HuH-7.5 (cell line): Measurements from ENCODE around the gene BTBD9.

Experiments used
- DNase-seq: peaks from one replicate; pipeline ENCODE4 v3.0.0; 2011; ENCODE audit warnings: low spot score

Gene BTBD9

DNA sequence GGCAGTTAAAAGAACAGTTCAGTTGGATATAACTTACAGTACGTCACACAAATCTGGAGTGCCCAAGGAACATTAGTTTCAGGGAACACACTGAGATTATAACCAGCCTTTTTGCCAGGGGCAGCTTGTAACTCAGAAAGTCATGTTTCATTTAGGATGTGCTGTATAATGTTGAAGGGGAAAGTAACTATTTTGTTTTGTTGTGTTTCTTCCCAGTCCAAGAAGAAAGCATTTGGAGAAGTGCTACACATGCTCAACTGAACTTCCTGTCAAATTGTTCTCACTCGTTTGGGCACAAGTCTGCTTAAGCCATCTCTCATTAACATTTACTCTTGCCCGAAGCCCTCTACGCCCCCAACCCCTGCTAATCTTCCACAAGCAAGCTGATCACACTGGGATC, 157.9 kb downstream of the BTBD9 start:
- DNase-seq: no peak

DNA sequence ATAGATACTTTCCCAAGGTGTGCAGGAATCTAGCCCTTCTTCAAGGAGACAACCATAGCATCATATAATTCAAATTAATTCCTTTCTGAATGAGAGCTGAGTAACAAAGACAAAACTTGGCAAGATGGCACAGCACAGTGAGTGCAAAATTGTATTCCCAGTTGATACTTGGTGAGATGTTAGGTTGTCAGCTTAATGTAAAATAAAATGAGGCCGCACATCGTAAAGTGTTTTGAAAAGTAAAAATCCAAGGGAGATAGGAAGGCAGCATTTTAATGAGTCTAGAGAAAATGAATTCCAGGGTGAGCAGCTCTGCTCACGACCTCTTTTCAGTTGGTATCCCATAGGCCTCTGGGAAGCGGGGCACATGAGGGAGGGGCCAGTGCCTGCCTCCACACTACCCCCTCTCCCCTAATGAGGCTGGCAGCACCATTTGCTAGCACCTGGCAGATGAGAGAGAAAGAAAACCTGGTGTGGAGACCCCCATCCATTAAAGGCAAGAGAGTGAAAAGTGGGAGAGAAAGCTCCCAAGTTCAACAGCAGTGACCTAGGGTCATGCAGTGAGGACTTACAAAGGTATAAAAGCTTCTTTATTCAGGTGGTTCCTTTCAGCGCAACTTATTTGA, 158.4 kb downstream of the BTBD9 start:
- DNase-seq: no peak

DNA sequence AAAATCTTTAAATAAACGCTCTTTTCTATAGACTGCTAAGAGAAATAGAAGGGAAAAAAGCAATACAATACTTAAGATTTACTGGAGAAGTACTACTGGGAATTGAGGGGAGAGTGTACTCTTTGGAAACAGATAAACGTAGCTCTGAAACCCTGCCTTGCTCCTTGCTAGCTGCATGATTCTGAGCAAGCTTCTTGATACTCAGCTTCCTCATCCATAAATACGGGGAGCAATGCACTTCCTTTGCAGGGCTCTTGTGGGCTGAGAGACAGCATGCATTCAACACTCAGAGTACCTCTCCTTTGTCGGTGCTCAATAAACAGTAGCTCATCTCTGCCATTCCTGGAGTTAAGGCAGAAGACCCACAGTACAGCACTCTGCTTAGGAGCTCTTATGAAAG, 159.7 kb downstream of the BTBD9 start:
- no peak for DNase-seq

DNA sequence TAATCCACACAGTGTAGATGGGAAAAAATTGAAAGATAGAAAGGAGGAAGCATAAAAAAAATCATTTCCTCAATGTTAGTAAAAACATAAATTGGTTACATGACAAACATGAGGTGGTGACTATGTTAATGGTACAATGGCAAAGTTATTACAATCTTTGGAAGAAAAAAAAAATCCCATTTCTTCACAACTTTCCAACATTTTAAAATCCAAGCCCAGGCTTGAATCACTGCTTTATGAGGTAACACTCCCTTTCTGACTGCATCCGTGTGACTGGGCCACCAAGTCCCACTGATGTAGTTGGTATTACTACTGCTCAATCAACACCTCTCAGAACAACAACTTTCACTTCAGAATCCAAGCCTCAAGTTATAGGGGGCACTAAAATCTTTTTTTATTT, 160.4 kb downstream of the BTBD9 start:
- no peak for DNase-seq

DNA sequence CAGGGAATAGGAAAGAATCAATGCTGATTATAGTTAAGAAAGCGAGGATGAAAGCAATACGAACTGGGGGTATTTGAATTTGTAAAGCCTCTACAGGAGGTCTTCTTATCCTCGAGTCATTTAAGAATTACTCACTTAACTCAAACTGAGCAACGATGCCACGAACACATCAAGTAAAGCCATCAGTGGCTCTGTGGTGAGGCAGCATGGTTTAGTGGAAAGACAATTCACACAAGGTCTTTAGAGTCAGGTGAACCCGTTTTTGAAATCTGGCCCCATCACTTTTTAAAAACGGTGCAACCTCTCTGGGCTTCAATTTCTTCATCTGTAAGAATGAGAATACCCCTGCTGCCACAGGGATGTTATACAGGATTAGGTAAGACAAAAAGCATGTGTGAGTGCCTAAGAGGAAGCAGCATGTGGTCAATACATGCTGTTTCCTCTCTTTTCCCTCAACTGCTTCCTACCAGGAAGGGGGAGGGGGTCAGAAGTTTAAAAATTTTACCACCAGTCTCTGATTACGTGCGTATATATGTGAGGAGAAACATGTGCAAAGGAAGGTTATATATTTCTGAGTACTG, 162.0 kb downstream of the BTBD9 start:
- no peak for DNase-seq

DNA sequence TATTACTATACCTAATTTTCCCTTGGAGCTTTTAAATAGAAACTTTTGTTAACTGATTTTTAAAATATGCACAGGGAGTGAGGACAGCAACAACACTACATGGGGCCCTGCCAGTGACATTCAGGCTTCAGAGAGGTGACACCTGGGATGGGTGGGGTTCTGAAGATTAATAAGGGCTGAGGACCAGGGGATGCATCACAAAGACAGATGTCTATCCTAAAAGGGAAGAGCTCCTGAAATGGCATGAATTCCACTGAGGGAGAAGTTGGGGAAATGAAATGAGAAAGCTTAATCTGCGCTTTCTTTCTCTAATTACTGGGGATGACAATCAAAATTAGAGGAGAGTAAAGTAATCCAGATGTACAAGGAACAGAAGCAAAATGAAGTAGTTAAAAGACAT, 162.8 kb downstream of the BTBD9 start:
- no peak for DNase-seq

DNA sequence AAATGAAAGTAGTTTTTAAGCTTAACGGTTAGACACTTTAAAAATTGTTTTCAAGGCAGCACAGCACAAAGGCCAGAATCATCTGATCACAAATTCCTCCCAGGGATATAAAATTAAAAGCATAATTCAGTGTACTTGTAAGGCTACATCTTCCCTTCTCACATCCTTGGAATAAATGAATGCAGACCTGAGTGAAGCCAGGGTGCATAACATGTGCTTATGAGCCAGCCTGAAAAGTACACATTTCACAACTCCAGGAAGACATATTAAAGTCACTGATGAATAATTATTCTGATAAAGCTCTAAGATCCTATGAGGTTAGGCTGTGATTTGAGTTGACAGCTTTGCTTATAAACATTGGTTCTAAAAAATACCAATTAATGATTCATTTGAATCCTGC, 163.6 kb downstream of the BTBD9 start:
- no peak for DNase-seq

DNA sequence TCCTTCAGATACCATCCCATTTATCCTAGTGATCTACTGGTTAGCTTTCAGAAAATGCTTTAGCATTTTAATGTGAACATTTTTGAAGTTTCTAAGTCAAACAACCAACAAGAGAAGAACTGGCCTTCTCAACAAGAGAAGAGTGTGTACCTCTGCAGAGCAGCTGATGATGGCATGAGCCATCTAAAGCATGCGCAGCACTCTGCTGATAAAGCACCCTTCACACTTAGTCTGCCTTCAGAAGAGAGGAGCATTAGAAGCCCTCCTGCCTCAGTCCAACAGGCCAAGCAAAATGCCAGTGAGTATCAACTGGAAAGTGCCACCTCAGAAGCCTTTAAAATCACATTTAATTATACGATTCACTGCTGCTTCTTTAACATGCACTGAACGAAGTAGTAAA, 169.2 kb downstream of the BTBD9 start:
- no peak for DNase-seq

DNA sequence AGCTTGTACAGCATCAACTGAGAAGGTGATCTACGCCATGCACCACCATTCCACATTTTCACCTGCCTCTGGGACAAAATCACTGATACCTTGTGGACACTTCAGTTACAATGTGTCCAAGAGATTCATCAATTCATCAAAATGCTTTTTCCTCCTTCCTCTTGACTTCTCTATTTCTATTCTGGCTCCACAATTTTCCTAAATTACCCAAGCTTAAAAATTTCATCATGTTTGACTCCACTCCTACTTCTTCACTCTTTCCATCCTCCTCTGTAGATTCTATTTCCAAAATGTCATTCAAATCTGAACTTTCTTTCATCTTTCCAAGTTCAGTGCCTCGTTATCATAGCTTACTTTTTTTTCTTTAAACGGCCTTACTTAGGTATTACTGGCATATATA, 172.2 kb downstream of the BTBD9 start:
- no peak for DNase-seq

DNA sequence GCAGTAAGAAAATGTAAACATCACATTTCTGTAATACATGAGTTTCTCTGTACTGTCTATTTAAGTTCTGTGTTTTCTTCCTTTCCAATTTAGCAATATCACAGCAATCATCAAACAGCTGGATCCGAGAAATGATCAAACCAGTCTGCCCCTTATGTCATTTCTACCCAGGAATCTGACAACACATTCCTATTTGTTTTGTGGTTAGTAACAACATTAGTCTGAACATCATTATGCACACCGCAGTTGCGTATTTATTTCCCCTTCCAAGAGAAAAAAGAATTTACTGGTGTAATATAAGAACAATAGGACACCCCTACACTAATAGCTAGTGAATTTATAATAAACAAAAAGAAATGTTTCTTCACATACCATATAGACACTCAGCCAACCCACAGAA, 179.5 kb downstream of the BTBD9 start:
- no peak for DNase-seq

DNA sequence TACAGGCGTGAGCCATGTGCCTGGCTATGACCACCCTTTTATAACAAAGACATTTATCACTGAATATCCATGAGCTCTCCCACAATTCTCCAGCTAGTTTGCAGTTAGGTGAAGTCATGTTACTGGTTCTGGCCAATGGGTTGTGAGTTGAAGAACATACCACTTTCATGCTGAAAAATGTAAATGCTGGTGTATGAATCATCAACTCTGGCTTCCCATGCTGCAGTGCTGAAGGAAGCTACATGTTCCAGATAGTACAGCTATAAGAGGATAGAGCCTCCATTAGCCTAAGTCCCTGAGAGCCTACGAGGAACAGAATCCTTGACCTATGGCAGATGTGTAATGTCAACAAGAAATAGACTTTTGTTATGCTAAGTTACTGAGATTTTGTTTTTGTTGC, 180.4 kb downstream of the BTBD9 start:
- no peak for DNase-seq

DNA sequence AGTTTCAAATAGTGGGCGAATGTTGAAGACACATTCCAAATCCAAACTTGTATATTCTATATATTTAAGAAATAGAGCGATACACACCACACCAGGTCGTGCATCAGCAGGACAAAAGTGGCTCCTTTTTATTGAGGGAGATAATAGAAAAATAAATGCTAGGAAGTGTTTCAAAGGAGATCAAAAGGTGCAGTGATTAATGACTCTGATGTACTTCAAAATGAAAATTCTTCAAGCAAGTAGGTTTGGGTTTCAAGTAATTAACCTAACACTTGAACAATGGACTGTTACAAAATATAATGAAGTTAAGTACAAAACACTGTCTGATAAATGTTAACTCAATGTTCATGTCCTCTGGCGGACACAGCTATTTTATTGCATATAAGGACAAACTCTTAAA, 185.9 kb downstream of the BTBD9 start:
- no peak for DNase-seq

DNA sequence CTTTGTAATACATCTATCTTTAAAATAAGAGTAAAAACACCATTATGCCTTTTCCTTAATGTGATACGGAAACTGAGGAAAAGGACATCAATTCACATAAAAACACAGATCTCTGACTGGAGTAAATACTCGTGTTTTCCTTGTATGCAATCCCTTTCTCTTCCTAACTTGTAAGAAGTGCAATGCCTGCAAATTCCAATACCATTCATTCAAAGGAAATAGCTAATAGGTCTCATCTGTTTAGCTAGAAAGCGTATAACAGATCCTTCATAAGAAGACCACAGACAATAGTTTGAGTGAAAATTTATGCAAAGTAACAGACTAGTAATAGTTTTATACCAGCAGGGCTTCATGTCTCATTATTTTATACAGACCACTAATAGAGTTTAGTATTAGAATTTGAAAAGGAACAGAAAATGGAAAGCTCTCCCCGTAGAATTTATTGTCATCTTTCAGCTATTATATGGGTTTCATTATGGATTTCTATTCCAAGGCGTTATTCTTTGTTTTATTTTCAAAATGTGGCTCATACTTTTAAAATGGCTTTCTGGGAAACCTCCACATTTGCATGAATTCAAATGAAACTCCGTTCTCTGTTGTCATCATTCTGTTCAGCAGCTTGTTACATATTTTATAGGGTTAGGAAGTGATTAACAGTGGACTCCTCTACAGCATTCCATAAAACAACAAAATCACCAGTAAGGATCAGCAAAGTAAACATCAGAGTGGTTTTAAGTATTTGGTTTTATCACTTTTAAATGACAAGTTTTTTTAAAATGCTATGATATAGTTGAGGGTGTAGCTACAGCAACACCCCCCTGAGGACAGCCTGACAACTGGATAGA, 186.7 kb downstream of the BTBD9 start:
- DNase-seq: no peak

DNA sequence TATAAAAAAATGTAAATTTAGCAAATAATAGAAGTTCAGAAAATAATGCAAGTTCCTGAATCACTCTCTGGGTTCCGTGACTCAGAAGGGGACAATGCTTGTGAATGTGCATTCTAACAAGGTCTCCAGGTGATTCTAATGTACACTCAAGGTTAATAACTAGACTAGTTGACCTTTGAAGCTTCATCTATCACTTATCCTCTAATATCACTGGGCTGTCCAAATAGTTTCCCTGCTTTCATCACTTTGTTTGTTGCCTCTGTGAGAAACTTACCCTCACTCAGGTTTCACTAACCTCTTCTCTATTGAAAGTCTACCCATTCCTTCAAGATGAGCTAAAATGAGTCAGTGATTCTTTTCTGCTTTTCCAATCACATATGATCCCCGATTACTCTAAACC, 189.0 kb downstream of the BTBD9 start:
- DNase-seq: no peak

DNA sequence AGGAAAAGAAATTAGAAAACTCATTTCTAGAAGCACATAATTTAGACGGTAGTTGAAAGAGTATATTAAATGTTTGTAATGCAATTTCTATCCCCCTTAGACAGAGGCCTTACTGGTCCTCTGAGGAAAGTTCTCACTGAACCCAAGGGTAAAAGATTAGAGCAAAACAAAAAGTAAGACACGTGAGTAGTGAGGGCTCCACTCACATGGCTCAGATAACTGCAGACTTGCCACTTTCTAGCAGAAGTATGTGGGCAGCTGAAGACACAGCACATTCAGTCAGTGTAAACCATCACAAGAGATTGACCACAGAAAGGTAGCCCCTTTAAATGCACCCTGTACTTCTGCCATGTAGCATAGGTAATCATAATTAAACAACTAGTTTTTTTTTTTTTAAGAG, 193.8 kb downstream of the BTBD9 start:
- DNase-seq: no peak

DNA sequence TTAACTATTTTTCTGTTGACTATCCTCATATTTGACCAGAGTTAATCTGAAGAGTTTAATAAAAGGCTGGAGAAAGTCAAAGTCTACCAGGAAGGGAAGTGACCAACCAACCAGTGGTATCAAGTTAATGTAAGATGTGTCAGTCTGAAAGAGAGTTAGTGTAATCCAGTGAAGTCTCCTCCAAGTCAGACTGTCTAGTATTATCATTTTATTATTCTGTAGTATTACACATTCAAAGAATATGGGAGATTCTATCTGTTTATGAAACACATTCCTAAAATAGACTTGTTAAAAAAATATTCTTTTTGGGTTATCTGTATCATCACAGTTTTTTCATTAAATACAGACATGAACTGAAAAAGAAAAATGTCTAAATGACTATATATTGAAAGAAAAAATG, 194.4 kb downstream of the BTBD9 start:
- no peak for DNase-seq

DNA sequence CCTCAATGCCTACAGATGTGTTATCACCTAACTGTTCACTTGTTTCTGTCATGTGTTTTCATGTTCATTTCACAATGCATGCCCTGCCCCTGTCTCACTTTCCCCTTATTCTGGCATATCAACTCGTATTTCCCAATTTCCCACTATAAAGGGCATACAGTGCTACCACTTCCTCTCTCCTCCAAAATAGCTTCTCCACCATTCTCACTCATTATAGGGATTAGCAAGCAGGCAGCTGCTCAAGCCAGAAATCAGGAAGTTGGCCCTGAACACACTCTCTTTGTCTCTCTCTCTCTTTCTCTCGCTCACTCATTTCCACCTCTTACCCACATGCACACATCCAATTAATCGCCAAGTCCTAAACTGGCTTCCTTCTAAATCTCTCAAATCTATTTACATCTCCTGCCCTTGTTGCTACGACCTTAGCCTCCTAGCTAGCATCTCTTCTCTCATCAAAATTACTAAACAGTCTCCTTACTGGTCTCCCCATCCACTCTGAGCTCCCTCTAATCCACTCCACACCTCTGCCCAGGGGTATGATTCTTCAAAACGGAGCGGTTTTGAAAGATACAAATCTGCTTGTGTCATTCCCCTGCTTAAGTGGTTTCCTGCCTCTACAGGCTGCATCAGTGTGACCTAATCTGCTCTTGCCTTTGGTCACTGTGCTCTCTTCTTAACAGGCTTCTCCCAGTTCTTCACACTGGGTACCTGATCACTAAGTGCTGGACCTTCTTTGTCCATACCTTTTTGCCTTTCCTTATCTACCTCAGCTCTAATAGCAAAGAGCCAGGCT, 196.2 kb downstream of the BTBD9 start:
- DNase-seq: no peak

DNA sequence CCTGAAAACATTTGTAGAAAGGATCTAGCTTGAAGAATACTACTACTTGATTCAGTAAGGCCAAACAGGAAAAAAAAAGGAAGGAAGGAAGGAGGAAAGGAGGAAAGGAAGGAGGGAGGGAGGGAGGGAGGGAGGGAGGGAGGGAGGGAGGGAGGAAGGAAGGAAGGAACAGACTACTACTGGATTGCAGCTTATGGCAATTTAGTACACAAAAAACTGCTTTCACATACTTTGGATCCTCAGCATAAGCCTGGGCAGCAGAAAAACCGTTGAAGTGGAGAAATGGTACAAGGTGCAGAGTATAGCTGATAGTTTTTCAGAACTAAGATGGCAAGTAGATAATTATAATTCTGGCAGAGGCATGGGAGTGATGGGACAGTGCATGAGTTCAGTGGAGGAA, 201.6 kb downstream of the BTBD9 start:
- no peak for DNase-seq

DNA sequence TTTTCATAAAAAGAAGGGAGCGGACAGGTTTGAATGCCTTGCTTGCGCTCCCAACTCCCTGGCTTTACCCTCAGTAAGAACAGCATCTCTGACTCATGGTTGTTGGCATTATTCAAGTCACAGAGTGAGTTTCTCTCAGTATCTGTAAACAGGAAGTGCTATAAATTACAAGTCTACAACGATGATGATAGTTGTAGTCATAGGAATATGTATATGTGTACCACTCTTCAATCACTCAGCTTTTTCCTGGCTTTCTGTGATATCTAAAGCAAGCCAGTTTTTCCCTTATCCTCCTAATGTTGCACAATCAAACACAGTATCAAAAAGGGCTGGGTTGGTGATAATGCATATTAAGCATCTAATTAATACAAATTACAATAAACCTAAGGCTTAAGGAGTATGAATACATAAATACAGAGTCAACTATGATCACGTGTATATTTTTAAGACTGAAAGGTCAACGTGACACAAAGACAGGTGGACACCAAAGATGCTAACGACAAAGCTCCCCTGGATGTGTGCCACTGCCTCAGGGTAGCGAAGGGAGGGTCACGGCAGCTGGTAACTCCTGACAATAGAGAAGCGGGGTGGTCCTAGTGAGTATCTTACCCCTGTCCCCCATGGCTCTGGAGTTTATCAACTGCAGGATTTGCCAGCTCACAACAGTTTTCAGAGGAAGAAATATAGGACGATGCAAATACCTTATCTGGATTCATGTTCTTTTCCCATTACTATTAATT, 202.8 kb downstream of the BTBD9 start:
- DNase-seq: no peak

DNA sequence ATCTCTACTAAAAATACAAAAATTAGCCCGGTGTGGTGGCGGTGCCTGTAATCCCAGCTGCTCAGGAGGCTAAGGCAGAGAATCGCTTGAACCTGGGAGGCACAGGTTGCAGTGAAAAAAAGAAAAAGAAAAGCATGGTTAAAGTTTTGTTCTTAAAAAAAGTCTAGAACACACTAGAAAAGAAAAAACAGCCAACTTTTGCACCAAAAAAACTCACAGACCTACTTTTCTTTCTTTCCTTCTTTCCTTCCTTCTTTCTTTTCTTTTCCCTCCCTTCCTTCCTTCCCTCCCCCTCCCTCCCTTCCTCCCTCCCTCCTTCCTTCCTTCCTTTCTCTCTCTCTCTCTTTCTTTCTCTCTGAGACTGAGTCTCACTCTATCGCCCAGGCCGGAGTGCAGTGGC, 204.4 kb downstream of the BTBD9 start:
- DNase-seq: no peak

DNA sequence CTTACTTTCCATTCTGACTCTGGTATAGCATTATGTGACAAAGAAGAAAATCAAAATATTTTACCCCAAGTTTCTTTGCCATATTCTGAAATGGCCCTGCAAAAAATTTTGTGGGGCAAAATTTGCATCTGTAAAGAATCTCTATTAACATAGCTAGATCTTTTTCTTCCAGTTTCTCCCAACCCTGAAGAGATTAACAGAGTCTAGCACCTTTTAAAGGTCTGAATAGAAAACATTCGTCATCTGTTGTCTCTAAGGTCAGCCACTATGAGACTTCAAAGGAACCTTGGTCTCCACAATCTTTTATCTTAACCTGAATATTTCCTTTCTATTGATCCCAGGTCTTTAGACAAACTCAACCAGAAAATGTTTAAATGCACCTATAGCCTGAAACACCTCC, 205.7 kb downstream of the BTBD9 start:
- DNase-seq: no peak

DNA sequence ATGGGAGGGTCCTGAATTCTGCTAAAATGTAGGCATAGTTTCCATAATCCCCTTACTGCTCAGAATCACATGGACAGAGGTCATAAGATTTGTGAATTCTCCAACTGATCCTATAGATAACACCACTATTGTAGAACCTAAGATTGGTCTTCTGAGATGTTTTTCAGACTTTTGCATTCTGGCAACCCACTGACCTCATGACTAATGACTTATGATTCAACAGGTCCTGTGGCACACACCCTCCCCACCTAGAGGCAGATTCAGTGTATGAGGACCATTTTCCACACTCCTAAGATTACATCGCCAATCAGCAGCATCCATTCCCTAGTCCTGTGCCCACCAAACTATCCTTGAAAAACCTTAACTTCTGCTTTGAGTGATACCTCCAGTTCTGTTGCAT, 207.2 kb downstream of the BTBD9 start:
- DNase-seq: no peak
